Mammary epithelial cell (primary cell): Measurements from ENCODE around the gene ATAD3C.
"Not testable (repeated sequence)": the region's sequence is repeated elsewhere in the genome, so short reads cannot be mapped to it uniquely, and the experiment has no call there.

Experiments used
- EZH2 ChIP-seq: IDR thresholded peaks from 2 replicates; pipeline ENCODE4 v1.6.1; 2012; ENCODE audit warnings: low read length, inconsistent platforms, borderline replicate concordance
- TF ChIP-seq, protein P1 (sequence below), 2 donors: IDR thresholded peaks in 1 of 2; conservative IDR thresholded peaks in 1 of 2; 2 replicates each; pipeline ENCODE4 v1.5.1; 2011 to 2012; ENCODE audit warnings: inconsistent platforms in 2 of 2, low read length in 2 of 2, mild to moderate bottlenecking in 2 of 2, control low read depth in 1 of 2, low read depth in 1 of 2; ENCODE audit not compliant: insufficient read depth in 1 of 2; ENCODE audit errors: extremely low read depth in 1 of 2

GRCh38 chr1:1495461-1495975 lies 46.0 kb downstream of the ATAD3C start:
- TF ChIP-seq, protein P1, sequence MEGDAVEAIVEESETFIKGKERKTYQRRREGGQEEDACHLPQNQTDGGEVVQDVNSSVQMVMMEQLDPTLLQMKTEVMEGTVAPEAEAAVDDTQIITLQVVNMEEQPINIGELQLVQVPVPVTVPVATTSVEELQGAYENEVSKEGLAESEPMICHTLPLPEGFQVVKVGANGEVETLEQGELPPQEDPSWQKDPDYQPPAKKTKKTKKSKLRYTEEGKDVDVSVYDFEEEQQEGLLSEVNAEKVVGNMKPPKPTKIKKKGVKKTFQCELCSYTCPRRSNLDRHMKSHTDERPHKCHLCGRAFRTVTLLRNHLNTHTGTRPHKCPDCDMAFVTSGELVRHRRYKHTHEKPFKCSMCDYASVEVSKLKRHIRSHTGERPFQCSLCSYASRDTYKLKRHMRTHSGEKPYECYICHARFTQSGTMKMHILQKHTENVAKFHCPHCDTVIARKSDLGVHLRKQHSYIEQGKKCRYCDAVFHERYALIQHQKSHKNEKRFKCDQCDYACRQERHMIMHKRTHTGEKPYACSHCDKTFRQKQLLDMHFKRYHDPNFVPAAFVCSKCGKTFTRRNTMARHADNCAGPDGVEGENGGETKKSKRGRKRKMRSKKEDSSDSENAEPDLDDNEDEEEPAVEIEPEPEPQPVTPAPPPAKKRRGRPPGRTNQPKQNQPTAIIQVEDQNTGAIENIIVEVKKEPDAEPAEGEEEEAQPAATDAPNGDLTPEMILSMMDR (conservative IDR thresholded peaks at IDR 0.05 in 1 of 2, IDR thresholded peaks at IDR 0.05 in 1 of 2; ENCODE audit: extremely low read depth in 1 of 2, insufficient read depth in 1 of 2, low read depth in 1 of 2, low read length in 2 of 2) = not testable (repeated sequence)
- TF ChIP-seq EZH2 = not testable (repeated sequence)
